Activated CD4-positive, alpha-beta T cell treated with anti-CD3 and anti-CD28 coated beads, Interleukin-2, amount 10 ng/mL, durations not matched to agents 24 days and 14 days (primary cell): ENCODE results near the gene KCNH5. TPM values are rescaled to one million over a fixed set of nuclear protein-coding genes. Genes with fewer than 3 reads are reported as not detected.
A peak's percentile ranks its signal among the peaks of the same experiment; 100 is the strongest.

Experiments
- DNase-seq: peaks from one replicate; pipeline ENCODE4 v3.0.0; 2022
- H3K27ac Mint-ChIP-seq: one replicate; pipeline ENCODE4 v1.8.0; 2022; ENCODE audit warnings: mild to moderate bottlenecking, mixed read lengths
- H3K27me3 Mint-ChIP-seq: one replicate; pipeline ENCODE4 v1.8.0; 2022; ENCODE audit warnings: mixed read lengths
- H3K36me3 Mint-ChIP-seq: one replicate; pipeline ENCODE4 v1.8.0; 2022; ENCODE audit warnings: low read depth, mild to moderate bottlenecking, mixed read lengths
- H3K4me1 Mint-ChIP-seq: one replicate; pipeline ENCODE4 v1.8.0; 2021; ENCODE audit warnings: mixed read lengths
- H3K4me3 Mint-ChIP-seq: one replicate; pipeline ENCODE4 v1.8.0; 2022; ENCODE audit warnings: mild to moderate bottlenecking, moderate library complexity, mixed read lengths
- H3K9me3 Mint-ChIP-seq: one replicate; pipeline ENCODE4 v1.8.0; 2021; ENCODE audit warnings: mixed read lengths
- intact Hi-C: fragments of 100-400 bp; cut with micrococcal nuclease; formaldehyde crosslinking; loops from one replicate; pipeline ENCODE4 v1.15.1; 2023
- total RNA-seq: library from RNA; stranded (reverse); gene quantifications from 2 replicates; pipeline ENCODE4 v1.2.3, GENCODE V29; 2022

Gene KCNH5
- total RNA-seq, 1 donor from 2014 or later, result not detected

DNA sequence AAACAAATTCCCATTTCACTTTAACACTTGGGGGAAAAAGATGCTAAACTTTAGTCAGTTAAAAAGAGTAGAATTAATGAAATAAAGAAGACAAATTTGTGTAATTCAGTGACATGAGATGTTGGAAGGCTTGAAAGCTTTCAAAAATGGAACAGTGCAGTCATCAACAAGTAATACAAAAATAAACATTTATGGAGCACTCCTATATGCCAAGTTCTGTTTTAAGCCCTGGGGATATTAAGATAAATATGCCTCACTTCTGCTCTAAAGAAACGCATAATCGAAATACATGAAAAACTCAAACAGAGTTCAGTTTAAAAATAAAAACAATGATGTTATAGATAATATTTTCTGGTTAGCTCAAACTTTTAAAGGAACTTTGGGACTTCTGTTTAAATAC is 93.0 kb downstream of the KCNH5 start:
- H3K4me1 Mint-ChIP-seq, result no peaks in the 10 kb centered on the region
- no peaks in the 10 kb centered on the region for H3K9me3 Mint-ChIP-seq
- H3K4me3 Mint-ChIP-seq, result no peak overlapping the region
- H3K27me3 Mint-ChIP-seq, result no peaks in the 10 kb centered on the region
- H3K36me3 Mint-ChIP-seq, result no peaks in the 10 kb centered on the region
- DNase-seq, result no peak
- intact Hi-C loops, result no loop called here
- H3K27ac Mint-ChIP-seq, result no peak overlapping the region

DNA sequence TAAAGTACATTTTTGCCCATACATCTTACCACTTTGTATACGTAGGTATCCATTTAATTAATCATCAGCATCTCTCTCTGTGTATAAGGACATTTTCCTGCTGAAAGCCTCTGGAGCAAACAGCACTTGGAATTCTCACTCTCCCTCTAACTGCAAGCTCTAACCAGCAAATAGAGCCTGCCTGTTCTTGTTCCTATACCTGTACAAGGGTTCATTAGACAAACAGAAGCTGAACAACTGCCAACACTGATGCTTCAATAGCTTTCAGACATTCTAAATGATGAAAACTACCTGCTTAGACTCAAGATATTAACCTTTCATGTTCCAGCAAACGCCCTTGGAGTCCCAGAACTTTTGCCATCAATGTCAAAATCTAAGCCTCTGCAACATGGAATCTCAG is 98.0 kb downstream of the KCNH5 start:
- H3K4me1 Mint-ChIP-seq, result no peaks in the 10 kb centered on the region
- intact Hi-C loops, result no loop called here

DNA sequence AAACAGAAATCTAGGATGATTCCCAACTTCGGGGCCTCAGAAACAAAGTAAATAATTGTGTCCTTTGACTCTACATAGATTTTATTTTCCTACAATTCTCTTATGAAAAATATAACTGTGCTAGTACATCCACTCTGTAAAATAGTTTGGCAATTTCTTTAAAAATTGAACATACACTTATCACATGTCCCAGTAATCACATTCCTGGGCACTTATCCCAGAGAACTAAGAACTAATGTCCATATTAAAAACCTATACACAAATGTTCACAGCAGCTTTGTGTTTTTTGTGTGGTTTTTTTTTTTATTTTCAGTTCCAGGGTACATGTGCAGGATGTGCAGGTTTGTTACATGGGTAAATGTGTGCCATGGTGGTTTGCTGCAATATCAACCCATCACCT is 99.0 kb downstream of the KCNH5 start:
- no peaks in the 10 kb centered on the region for H3K4me1 Mint-ChIP-seq
- DNase-seq, result no peak
- intact Hi-C loops, result no loop called here
- H3K27me3 Mint-ChIP-seq, result no peaks in the 10 kb centered on the region
- no peaks in the 10 kb centered on the region for H3K36me3 Mint-ChIP-seq
- no peak overlapping the region for H3K4me3 Mint-ChIP-seq
- no peaks in the 10 kb centered on the region for H3K9me3 Mint-ChIP-seq
- H3K27ac Mint-ChIP-seq, result no peak overlapping the region

More for the DNA sequence above, 98.0 kb downstream of the KCNH5 start:
- Mint-ChIP-seq H3K27me3 (no peaks in the 10 kb centered on the region), H3K4me3 (no peak overlapping the region), H3K9me3 (no peaks in the 10 kb centered on the region), H3K36me3 (no peaks in the 10 kb centered on the region), H3K27ac (no peak overlapping the region)
- no peak for DNase-seq

DNA sequence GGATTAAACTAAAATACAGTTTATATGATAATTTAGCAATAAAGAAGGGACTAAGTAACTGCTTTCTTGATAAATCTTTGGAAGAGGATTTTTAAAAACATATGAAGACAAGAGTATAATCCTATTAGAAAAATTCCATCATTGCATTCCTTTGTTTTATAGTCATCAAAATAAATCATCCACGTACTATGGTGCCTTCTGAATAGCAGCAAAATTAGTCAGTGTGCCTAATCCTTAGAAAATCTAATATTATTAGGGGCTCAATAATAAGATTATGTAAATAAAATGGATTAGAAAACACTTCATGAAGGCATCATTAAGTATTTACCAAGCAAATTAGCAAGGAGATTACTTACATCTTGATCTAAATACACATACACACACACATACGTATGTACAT is 102.1 kb downstream of the KCNH5 start:
- intact Hi-C loops, result no loop called here
- Mint-ChIP-seq H3K9me3 (no peaks in the 10 kb centered on the region), H3K36me3 (no peaks in the 10 kb centered on the region), H3K27me3 (no peaks in the 10 kb centered on the region), H3K4me1 (no peaks in the 10 kb centered on the region), H3K27ac (no peak overlapping the region), H3K4me3 (no peak overlapping the region)
- no peak for DNase-seq

DNA sequence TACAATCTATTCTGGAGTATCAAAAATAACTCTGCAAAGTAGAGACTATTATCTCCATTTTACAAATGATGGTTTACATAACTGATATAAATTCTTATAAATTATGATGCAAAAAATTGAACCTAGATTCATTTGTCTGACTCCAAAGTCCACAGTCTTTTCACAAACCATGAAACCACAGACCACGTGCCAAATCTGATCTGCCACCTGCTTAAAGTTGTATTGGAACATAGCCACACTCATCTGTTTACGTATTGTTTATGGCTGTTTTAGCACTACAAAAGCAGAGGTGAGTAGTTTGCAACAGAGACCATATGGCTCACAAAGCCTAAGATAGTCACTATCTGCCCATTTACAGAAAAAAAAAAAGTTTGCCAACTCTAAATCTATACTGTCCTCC is 105.3 kb downstream of the KCNH5 start:
- no peak for DNase-seq
- no peaks in the 10 kb centered on the region for H3K27me3 Mint-ChIP-seq
- intact Hi-C loops, result no loop called here

DNA sequence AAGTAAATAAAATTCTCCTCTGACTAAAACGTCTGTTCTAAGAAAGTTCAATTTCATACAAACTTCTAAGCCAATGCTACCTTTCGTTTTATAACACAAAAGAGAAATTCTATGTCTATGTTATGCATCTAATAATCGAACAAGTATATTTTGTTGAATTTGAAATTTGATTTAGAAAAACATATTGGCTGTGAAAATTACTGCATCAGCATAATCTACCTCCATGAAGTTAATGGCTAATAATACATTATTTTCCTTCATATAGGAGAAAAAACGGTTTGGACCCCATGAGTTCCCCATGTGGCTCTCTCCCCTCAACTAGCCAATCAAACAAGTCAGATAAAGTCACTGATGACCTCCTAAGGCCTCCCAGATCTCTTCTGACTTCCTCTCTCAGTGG is 106.5 kb downstream of the KCNH5 start:
- DNase-seq, result no peak
- Mint-ChIP-seq H3K4me1 (no peaks in the 10 kb centered on the region), H3K4me3 (no peak overlapping the region), H3K9me3 (no peaks in the 10 kb centered on the region), H3K27ac (no peak overlapping the region), H3K27me3 (no peaks in the 10 kb centered on the region), H3K36me3 (no peaks in the 10 kb centered on the region)
- intact Hi-C loops, result no loop called here

More for the DNA sequence above, 105.3 kb downstream of the KCNH5 start:
- Mint-ChIP-seq H3K27ac (no peak overlapping the region), H3K9me3 (no peaks in the 10 kb centered on the region), H3K4me1 (no peaks in the 10 kb centered on the region), H3K36me3 (no peaks in the 10 kb centered on the region), H3K4me3 (no peak overlapping the region)

DNA sequence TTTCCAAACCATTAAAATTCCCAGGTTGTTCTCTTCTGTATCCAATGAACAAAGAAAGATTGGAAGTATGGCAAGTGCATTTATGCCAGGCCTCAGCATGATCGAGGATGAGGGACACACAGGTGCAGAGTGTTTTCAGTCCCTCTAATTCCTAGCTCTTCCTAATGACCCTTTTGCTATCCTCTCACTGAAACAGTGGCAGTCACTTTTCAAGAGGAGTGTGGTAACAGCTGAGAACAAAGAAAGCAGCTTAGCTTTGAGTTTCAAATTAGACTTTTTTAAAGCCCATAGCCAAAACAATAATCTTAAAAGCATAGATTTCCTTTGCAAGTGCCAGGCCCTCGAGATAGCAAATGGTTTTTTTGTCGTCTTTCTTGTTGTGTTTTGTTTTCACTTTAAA is 110.8 kb downstream of the KCNH5 start:
- Mint-ChIP-seq H3K36me3 (no peaks in the 10 kb centered on the region), H3K4me3 (no peak overlapping the region), H3K9me3 (no peaks in the 10 kb centered on the region), H3K27ac (no peak overlapping the region), H3K4me1 (no peaks in the 10 kb centered on the region), H3K27me3 (no peaks in the 10 kb centered on the region)
- intact Hi-C loops, result no loop called here
- no peak for DNase-seq

DNA sequence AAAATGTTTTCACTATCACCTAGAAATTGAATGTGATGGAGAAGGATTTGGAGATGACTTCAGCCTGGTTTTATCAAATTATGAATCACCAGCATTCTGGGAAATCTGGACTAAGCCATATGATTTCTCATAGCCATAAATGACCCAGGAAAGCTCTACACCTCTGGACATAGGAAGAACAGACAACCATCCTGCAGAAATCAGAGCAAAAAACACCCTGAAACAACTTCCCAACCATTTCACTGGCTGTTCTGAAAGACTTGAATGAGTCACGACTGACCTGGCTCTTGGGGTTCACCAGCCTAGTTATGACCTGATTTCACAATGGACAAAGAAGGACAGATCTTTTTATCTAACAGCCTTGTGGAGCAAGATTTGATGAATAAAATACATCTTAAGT is 123.8 kb downstream of the KCNH5 start:
- no peak overlapping the region for H3K27ac Mint-ChIP-seq
- H3K36me3 Mint-ChIP-seq, result no peaks in the 10 kb centered on the region
- no peaks in the 10 kb centered on the region for H3K9me3 Mint-ChIP-seq
- H3K27me3 Mint-ChIP-seq, result no peaks in the 10 kb centered on the region
- no peak for DNase-seq
- no peak overlapping the region for H3K4me3 Mint-ChIP-seq
- intact Hi-C loops, result no loop called here
- no peaks in the 10 kb centered on the region for H3K4me1 Mint-ChIP-seq

DNA sequence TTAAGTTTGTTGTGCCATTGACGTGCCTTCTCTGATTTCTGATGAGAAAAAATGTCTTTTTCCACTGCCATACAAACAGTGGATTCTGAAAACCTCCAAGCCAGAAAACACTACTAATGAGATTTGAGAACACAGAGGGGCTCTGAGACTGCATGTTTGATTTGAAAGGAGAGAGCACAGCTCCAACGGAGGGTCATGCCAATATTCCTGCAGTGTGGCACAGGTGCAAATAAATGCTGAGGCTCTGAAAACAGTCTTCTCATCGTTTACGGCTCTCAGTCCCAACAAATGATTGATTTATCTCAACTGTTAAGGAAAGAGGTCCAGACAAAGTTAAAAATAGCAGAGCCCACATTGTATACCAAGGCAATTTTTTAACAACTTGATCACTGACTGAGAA is 128.7 kb downstream of the KCNH5 start:
- Mint-ChIP-seq H3K4me3 (no peak overlapping the region), H3K27me3 (no peaks in the 10 kb centered on the region), H3K27ac (no peak overlapping the region), H3K9me3 (no peaks in the 10 kb centered on the region), H3K4me1 (no peaks in the 10 kb centered on the region), H3K36me3 (no peaks in the 10 kb centered on the region)
- DNase-seq, result no peak
- intact Hi-C loops, result no loop called here

DNA sequence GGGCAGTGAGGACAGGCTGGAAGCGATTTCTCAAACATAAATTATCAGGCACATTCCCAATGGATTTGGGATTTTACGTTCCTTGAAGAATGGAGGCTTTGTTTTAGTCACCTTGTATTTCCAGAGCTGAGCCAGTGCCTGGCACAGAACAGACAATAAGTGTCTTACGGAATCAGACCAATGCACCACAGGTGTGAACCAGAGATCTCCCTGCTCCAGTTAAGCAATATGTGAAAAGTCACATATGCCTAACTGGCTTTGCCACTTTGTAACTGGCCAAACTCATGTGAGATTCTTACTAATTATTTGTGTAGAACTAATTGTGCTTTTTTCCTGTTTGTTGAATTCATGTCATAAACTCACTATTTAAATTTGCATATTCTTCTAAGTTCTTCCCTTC is 130.4 kb downstream of the KCNH5 start:
- H3K27ac Mint-ChIP-seq, result no peak overlapping the region
- intact Hi-C loops, result no loop called here
- no peak for DNase-seq
- no peaks in the 10 kb centered on the region for H3K4me1 Mint-ChIP-seq
- H3K4me3 Mint-ChIP-seq, result no peak overlapping the region
- no peaks in the 10 kb centered on the region for H3K36me3 Mint-ChIP-seq
- H3K27me3 Mint-ChIP-seq, result no peaks in the 10 kb centered on the region
- no peaks in the 10 kb centered on the region for H3K9me3 Mint-ChIP-seq

DNA sequence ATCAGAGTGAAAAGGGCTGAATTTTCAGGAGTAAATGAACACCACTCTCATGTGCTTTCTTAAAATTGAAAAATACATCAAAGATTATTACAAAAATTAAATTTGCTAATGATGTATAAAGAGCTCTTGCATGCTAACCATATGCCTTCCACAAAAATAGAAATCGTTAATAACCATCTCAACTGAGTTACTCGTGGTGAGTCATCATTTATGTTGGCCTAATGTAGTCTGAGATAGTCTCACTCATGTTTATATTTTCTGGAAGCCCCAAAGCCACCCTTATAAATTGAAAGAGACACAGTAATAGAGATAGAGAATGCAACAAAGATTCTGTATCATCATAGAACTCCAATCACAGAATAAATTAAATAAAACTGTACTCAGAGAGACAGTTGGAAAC is 131.2 kb downstream of the KCNH5 start:
- Mint-ChIP-seq H3K27ac (no peak overlapping the region), H3K36me3 (no peaks in the 10 kb centered on the region), H3K4me3 (no peak overlapping the region), H3K9me3 (peaks cover 3% of the 10 kb centered on the region), H3K4me1 (no peaks in the 10 kb centered on the region), H3K27me3 (no peaks in the 10 kb centered on the region)
- intact Hi-C loops, result no loop called here
- no peak for DNase-seq

DNA sequence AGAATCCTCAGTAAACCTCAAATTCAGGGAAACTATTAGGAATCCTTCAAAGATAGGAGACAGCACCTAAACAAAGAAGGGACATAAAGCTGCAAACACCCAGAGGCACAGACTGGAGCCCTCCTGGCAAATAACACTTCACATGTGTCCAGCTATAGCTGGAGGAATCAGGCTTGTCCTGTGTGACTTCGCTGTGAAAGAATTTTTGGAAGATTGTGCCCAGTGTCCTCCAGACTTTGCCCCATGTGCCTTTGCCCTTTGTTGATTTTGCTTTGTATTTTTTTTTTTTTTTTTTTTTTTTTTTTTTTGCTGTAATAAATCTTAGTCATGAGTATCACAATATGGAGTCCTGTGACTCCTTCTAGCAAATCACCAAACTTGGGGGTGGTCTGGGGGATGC is 136.8 kb downstream of the KCNH5 start:
- Mint-ChIP-seq H3K4me1 (no peaks in the 10 kb centered on the region), H3K9me3 (peaks cover 9% of the 10 kb centered on the region), H3K27ac (no peak overlapping the region), H3K27me3 (no peaks in the 10 kb centered on the region), H3K4me3 (no peak overlapping the region), H3K36me3 (no peaks in the 10 kb centered on the region)
- DNase-seq, result no peak
- intact Hi-C loops, result no loop called here

DNA sequence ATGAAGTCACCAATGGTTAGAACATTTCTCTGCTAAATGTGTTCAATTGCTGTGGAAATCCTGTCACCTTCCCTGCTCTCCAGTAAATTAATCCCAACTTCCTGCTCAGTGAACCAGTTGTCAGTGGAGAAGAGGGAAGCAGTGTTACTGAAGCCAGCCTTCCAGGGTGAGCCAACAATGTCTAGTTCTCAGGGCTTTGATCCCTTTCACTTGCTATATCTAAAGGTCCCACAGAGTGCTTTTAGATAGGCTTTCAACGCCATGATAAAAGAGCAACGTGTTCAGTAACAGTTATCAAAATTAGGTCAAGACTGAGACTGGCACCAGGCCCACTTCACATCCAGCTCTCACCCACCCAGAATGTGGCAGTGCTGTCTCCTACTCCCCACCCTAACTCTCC is 139.7 kb downstream of the KCNH5 start:
- DNase-seq, result peak; percentile 18
- Mint-ChIP-seq H3K4me3 (no peak overlapping the region), H3K4me1 (no peaks in the 10 kb centered on the region), H3K36me3 (no peaks in the 10 kb centered on the region), H3K9me3 (peaks cover 12% of the 10 kb centered on the region), H3K27me3 (no peaks in the 10 kb centered on the region), H3K27ac (no peak overlapping the region)
- intact Hi-C loops, result no loop called here

DNA sequence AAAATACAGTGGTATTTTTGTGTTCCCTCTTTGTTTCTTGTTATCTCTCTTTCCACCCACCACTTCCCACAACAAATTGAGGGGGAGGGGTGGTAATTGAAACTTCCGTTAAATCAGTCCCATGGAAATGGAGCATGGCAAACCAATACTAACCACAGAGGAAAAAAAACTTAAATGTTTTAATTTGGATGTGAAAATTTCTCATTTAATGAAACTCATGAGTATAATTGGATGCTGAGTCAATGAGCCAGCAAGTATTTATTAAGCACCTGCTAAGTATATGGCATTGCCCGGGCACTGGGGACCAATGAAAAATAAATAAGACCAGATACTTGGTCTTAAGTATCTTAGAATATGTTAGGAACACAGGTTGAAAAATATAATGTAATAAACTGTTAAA is 147.5 kb downstream of the KCNH5 start:
- Mint-ChIP-seq H3K36me3 (no peaks in the 10 kb centered on the region), H3K4me3 (no peak overlapping the region), H3K27ac (no peak overlapping the region), H3K9me3 (no peaks in the 10 kb centered on the region), H3K27me3 (no peaks in the 10 kb centered on the region), H3K4me1 (no peaks in the 10 kb centered on the region)
- DNase-seq, result no peak
- intact Hi-C loops, result no loop called here

DNA sequence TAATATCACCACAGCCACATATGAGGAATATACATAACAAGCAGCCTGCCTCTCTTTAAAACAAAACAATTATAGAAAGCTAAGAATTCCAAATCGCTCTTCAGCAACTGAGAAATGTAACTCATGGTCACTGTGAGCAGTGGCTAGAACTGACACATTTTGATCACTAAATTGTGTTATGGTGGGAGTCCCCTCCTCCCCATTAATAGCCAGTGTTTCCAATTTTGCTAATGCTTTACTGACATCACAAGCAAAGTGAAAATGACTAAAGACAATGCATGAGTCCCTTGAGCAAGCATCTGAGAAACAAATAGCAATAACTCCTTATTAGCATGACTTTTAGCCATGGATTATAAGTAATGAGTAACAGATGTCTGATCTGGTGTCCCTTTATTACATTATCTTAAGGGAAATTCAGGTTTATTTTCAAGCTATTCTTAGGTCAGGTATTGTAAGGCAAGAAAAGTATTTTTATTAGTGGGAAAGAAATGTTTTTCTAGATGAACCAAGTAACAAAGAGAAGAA is 148.3 kb downstream of the KCNH5 start:
- intact Hi-C loops, result no loop called here
- no peaks in the 10 kb centered on the region for H3K4me1 Mint-ChIP-seq
- no peak overlapping the region for H3K4me3 Mint-ChIP-seq
- H3K36me3 Mint-ChIP-seq, result no peaks in the 10 kb centered on the region
- no peaks in the 10 kb centered on the region for H3K27me3 Mint-ChIP-seq
- DNase-seq, result no peak
- no peaks in the 10 kb centered on the region for H3K9me3 Mint-ChIP-seq
- no peak overlapping the region for H3K27ac Mint-ChIP-seq
